K562 (cell line): ENCODE measurements around the gene TMEM176B. TPM values are rescaled to one million over a fixed set of nuclear protein-coding genes. Genes with fewer than 3 reads are reported as not detected.

Experiments used
- ATAC-seq: fragments of 200-7000 bp; cut with Tn5 transposase; 3 replicates; pipeline ENCODE4 v1.9.1; 2020; ENCODE audit warnings: moderate library complexity
- BruUV-seq: library from RNA; stranded (reverse); fragments of 400-500 nt; replicated peaks from 2 replicates; lab custom pipeline; 2021; lab: Mats Ljungman, UMichigan
- CTCF ChIA-PET: fragments of 300-600 bp; formaldehyde crosslinking; extraction: SDS; loops from one replicate; lab custom pipeline; 2021; ENCODE audit warnings: low intra/inter-chr PET ratio; lab: Yijun Ruan, JAX
- POLR2A ChIA-PET: fragments of 300-600, 350-650 bp; sonication (Branson Sonifier 250); formaldehyde crosslinking; extraction: SDS; loops from one replicate; lab custom pipeline; 2021; ENCODE audit warnings: antibody characterized with exemption, inconsistent platforms; lab: Yijun Ruan, JAX
- DNase-seq, 4 experiments: peaks; one replicate each; pipeline versions ENCODE4 v3.0.0 to v3.0.0-alpha.2; 2011 to 2018; ENCODE audit warnings: low spot score in 3 of 4, mixed read lengths in 3 of 4; ENCODE audit errors: extremely low read depth in 1 of 4
- FAIRE-seq: peaks from 2 replicates; lab custom pipeline; 2011; peaks lifted over from hg19 to GRCh38; lab: Jason Lieb, UNC
- H2AFZ ChIP-seq: 2 replicates; pipeline ENCODE4 v1.6.0; 2011; ENCODE audit warnings: low read depth, low read length, control low read depth, inconsistent platforms
- H3K27ac ChIP-seq: fragments of 200-600 bp; 3 replicates; pipeline ENCODE4 v1.8.0; 2011; ENCODE audit warnings: low read depth, mild to moderate bottlenecking, control low read depth, inconsistent platforms, low read length, moderate library complexity, mixed read lengths; ENCODE audit errors: extremely low read depth
- H3K27me3 ChIP-seq, 2 experiments: fragments of 300-600 bp in 1 of 2; 2 replicates in 1 of 2; 3 replicates in 1 of 2; pipeline versions ENCODE4 v1.6.0 to v1.8.0; 2011; ENCODE audit warnings: inconsistent platforms in 2 of 2, low read length in 2 of 2, mild to moderate bottlenecking in 1 of 2, mixed read lengths in 1 of 2, moderate library complexity in 1 of 2; ENCODE audit not compliant: control insufficient read depth in 2 of 2, insufficient read depth in 2 of 2
- H3K36me3 ChIP-seq: fragments of 300-600 bp; 3 replicates; pipeline ENCODE4 v1.8.0; 2011; ENCODE audit warnings: mild to moderate bottlenecking, low read length, inconsistent platforms; ENCODE audit not compliant: control insufficient read depth, insufficient read depth
- H3K4me1 ChIP-seq, 2 experiments: fragments of 200-600 bp in 1 of 2; replicated peaks in 1 of 2; 2 replicates in 1 of 2; 3 replicates in 1 of 2; pipeline versions ENCODE4 v1.5.1 to v1.8.0; 2011; ENCODE audit warnings: inconsistent platforms in 2 of 2, low read length in 2 of 2, mild to moderate bottlenecking in 1 of 2, mixed read lengths in 1 of 2, moderate library complexity in 1 of 2; ENCODE audit not compliant: control insufficient read depth in 2 of 2, insufficient read depth in 2 of 2
- H3K4me2 ChIP-seq: 2 replicates; pipeline ENCODE4 v1.6.1; 2011; ENCODE audit warnings: low read length, control low read depth, inconsistent platforms, mixed read lengths; ENCODE audit not compliant: insufficient read depth
- H3K4me3 ChIP-seq: fragments of 200-600 bp; sonication (generic), shearing (Covaris generic); 2 replicates; pipeline ENCODE4 v1.5.1; 2016; ENCODE audit warnings: control low read depth, inconsistent platforms
- H3K79me2 ChIP-seq: fragments of 200-600 bp; 3 replicates; pipeline ENCODE4 v1.8.0; 2011; ENCODE audit warnings: low read length, inconsistent platforms; ENCODE audit not compliant: control insufficient read depth, insufficient read depth
- H3K9ac ChIP-seq, 2 experiments: 2 replicates each; pipeline versions ENCODE4 v1.6.0 to v1.6.1; 2011; ENCODE audit warnings: low read depth in 2 of 2, low read length in 2 of 2, control low read depth in 1 of 2, inconsistent platforms in 1 of 2, mild to moderate bottlenecking in 1 of 2, mixed read lengths in 1 of 2; ENCODE audit not compliant: insufficient read depth in 1 of 2
- H3K9me1 ChIP-seq: one replicate; pipeline ENCODE4 v1.6.0; 2011; ENCODE audit warnings: inconsistent platforms, mild to moderate bottlenecking, low read length, moderate library complexity; ENCODE audit not compliant: control insufficient read depth, insufficient read depth
- H3K9me3 ChIP-seq: replicated peaks from 2 replicates; pipeline ENCODE4 v1.5.1; 2011; ENCODE audit warnings: low read depth, low read length, inconsistent platforms; ENCODE audit not compliant: control insufficient read depth, insufficient read depth
- H4K20me1 ChIP-seq: replicated peaks from 2 replicates; pipeline ENCODE4 v1.6.1; 2011; ENCODE audit warnings: low read length, inconsistent platforms, mixed read lengths; ENCODE audit not compliant: control insufficient read depth, insufficient read depth
- CTCFL ChIP-seq: IDR thresholded peaks from 2 replicates; pipeline ENCODE4 v1.6.1; 2011; ENCODE audit warnings: borderline replicate concordance, low read depth, mild to moderate bottlenecking, moderate library complexity, low read length; ENCODE audit not compliant: insufficient read depth, poor library complexity, severe bottlenecking
- ERF ChIP-seq: fragments of 450-650 bp; formaldehyde crosslinking; IDR thresholded peaks from 2 replicates; pipeline ENCODE4 v1.4.0; 2020; ENCODE audit warnings: mild to moderate bottlenecking, mixed read lengths
- EZH2 ChIP-seq: IDR thresholded peaks from 2 replicates; pipeline ENCODE4 v1.6.1; 2012; ENCODE audit warnings: low read depth, mild to moderate bottlenecking, inconsistent platforms, low read length, borderline replicate concordance
- FOXK1 ChIP-seq: sonication (generic); formaldehyde crosslinking; IDR thresholded peaks from 2 replicates; pipeline ENCODE4 v1.8.0; 2022; ENCODE audit warnings: missing genetic modification reagents, mild to moderate bottlenecking, borderline replicate concordance
- NR2C2 ChIP-seq, 2 experiments: fragments of 200-800 bp in 1 of 2; sonication (Bioruptor generic) in 1 of 2; sonication (generic) in 1 of 2; formaldehyde crosslinking in 1 of 2; IDR thresholded peaks; 2 replicates each; pipeline versions ENCODE4 v1.6.1 to v1.8.0; 2016 to 2022; ENCODE audit warnings: mild to moderate bottlenecking in 1 of 2, missing compliant biosample characterization in 1 of 2, missing genetic modification characterization in 1 of 2, missing genetic modification reagents in 1 of 2
- PREB ChIP-seq: sonication (generic); formaldehyde crosslinking; IDR thresholded peaks from 2 replicates; pipeline ENCODE4 v1.8.1; 2023; ENCODE audit warnings: mild to moderate bottlenecking, missing genetic modification reagents
- WGBS: fragments of 100-300 bp; shearing (Covaris generic); methylation state at CpG from one replicate; pipeline ENCODE4 v1.1.6; 2016; ENCODE audit warnings: low coverage, mixed read lengths; ENCODE audit not compliant: insufficient coverage; ENCODE audit errors: missing lambda C conversion rate; 5-methylcytosine and 5-hydroxymethylcytosine counted together
- in situ Hi-C: fragments of 300-500 bp; cut with MboI; formaldehyde crosslinking; loops from 4 replicates; pipeline ENCODE4 v1.15.0; 2018; ENCODE audit warnings: inconsistent platforms, mixed read lengths
- intact Hi-C: fragments of 100-400 bp; cut with micrococcal nuclease; formaldehyde crosslinking; loops from 2 replicates; pipeline ENCODE4 v1.14.2; 2022
- polyA plus RNA-seq, 8 experiments: library from polyadenylated mRNA; depleted of rRNA in 4 of 8; stranded (reverse) in 5 of 8; unstranded in 3 of 8; fragments of >200 nt; fragmentation: Nextera tagmentation in 2 of 8; fragmentation: Illumina TruSeq in 1 of 8; extraction: Ambion mirVana in 2 of 8; extraction: Trizol in 1 of 8; gene quantifications; 2 replicates each; pipeline versions ENCODE4 v1.2.1 to v1.2.3, GENCODE V29; 2011 to 2014; ENCODE audit warnings: inconsistent platforms in 1 of 8, missing spikeins in 1 of 8
- total RNA-seq, 7 experiments: library from RNA; depleted of rRNA in 6 of 7; stranded (reverse); fragments of >200 nt in 6 of 7; fragmentation: Illumina TruSeq in 2 of 7; extraction: Trizol in 2 of 7; gene quantifications; 2 replicates each; pipeline versions ENCODE4 v1.2.1 to v1.2.3, GENCODE V29; 2011 to 2021; ENCODE audit warnings: low replicate concordance in 1 of 7

TMEM176B gene
- total and polyA plus RNA-seq, 9 of the 15 experiments (the other 6 are each of a cell fraction or from before 2014, with no cell fraction given) = 0.19 to 0.60 TPM; not detected in 7

DNA sequence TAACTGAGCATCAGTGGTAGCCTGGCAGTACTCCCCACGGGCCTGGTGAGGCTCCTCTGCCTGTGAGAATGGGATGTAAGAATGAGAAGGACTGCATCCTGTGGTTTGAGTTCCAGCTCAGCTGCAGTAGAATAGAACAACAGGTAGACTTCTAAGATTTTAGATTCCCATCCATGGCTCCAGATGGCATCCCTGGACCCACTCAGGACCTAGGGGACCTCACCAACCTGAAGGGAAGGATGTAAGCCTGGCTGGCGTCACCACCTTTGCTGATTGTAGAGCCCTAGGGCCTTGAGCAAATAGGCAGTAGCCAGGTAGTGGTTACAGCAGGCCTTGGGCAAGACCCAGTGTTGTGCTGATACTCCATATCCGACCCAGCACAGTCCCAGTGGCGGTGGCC lies 42.6 kb upstream of the TMEM176B start (continued):
- TF ChIP-seq PREB (CRISPR knock-in tag) (no peak), EZH2 (no peak), ERF (CRISPR knock-in tag) (no peak)

DNA sequence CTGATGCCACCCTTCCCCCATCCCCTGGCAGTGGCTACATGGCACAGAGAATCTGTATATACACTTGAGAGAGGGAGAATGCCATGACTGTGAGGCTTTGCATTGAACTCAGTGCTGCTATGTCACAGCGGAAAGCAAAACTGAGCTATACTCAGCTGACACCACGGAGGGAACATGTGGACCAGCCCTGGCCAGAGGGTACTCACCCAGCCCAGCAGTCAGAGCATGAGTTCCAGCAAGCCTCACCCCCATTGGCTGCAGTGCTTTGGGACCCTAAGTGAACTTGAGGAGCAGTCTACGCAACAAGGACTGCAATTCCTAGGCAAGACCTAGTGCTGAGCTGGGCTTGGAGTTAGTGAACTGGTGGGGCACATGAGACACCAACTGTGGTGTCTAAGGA lies 41.9 kb upstream of the TMEM176B start:
- ATAC-seq = no peak
- no TSS peak for BruUV-seq
- intact Hi-C loops (no loop called here), in situ Hi-C loops (no loop called here)
- H3K27ac ChIP-seq = no peak overlapping the region
- ChIA-PET POLR2A (interaction anchor here (0.6 to 1.4 kb wide), 3 partner anchors 17 to 94 kb away, joined by 3 to 5 read pairs (median 4); no protein-coding TSS in a partner anchor), CTCF (no interaction called here)
- no peak for TF ChIP-seq NR2C2 (CRISPR knock-in tag; IDR thresholded peaks at IDR 0.05)
- TF ChIP-seq NR2C2 (tag; IDR thresholded peaks at IDR 0.05) = no peak
- no peak for TF ChIP-seq FOXK1
- no peak for TF ChIP-seq CTCFL
- H3K4me3 ChIP-seq = no peak overlapping the region
- no peak for FAIRE-seq
- H3K36me3 ChIP-seq = no peaks in the 10 kb centered on the region
- 2% methylated on average over 3 of the region's 3 CpGs for whole genome bisulfite sequencing
- no peak for DNase-seq
- no peak overlapping the region for H3K9ac ChIP-seq
- H3K9me3 ChIP-seq = no peaks in the 10 kb centered on the region
- H3K4me1 ChIP-seq = no peaks in the 10 kb centered on the region
- no peaks in the 10 kb centered on the region for H3K9me1 ChIP-seq
- no peaks in the 10 kb centered on the region for H3K79me2 ChIP-seq
- H2AFZ ChIP-seq = no peak overlapping the region
- no peak overlapping the region for H3K4me2 ChIP-seq
- H4K20me1 ChIP-seq = no peaks in the 10 kb centered on the region
- peaks cover 52 to 72% of the 10 kb centered on the region in 2 experiments for H3K27me3 ChIP-seq
